Activated T-cell treated with anti-CD3 and anti-CD28 coated beads, Interleukin-2, amount 50 U/mL, for 4 hours (primary cell): ENCODE measurements around the gene ZNF511. TPM values are rescaled to one million over a fixed set of nuclear protein-coding genes. Genes with fewer than 3 reads are reported as not detected.

Experiments used
- ATAC-seq, 2 donors: fragments of 200-7000 bp; cut with Tn5 transposase; one replicate each; pipeline ENCODE4 v1.10.0; 2021
- DNase-seq: peaks from one replicate; pipeline ENCODE4 v3.0.0-alpha.2; 2020
- H3K27me3 Mint-ChIP-seq: one replicate; pipeline ENCODE4 v1.8.0; 2021; ENCODE audit warnings: low read depth, mixed read lengths
- H3K36me3 Mint-ChIP-seq: one replicate; pipeline ENCODE4 v1.8.0; 2022; ENCODE audit warnings: mixed read lengths; ENCODE audit not compliant: insufficient read depth
- H3K4me1 Mint-ChIP-seq: one replicate; pipeline ENCODE4 v1.8.0; 2021; ENCODE audit warnings: low read depth, mixed read lengths
- H3K4me3 Mint-ChIP-seq: one replicate; pipeline ENCODE4 v1.8.0; 2021; ENCODE audit warnings: mild to moderate bottlenecking, moderate library complexity, mixed read lengths
- H3K9me3 Mint-ChIP-seq: one replicate; pipeline ENCODE4 v1.8.0; 2021; ENCODE audit warnings: mixed read lengths
- total RNA-seq, 3 donors: library from RNA; stranded (reverse); gene quantifications; one replicate each; pipeline ENCODE4 v1.2.1, GENCODE V29; 2021

Gene ZNF511
- total RNA-seq, 3 donors from 2014 or later, result 84.4 to 117 (median 97.3) TPM

DNA sequence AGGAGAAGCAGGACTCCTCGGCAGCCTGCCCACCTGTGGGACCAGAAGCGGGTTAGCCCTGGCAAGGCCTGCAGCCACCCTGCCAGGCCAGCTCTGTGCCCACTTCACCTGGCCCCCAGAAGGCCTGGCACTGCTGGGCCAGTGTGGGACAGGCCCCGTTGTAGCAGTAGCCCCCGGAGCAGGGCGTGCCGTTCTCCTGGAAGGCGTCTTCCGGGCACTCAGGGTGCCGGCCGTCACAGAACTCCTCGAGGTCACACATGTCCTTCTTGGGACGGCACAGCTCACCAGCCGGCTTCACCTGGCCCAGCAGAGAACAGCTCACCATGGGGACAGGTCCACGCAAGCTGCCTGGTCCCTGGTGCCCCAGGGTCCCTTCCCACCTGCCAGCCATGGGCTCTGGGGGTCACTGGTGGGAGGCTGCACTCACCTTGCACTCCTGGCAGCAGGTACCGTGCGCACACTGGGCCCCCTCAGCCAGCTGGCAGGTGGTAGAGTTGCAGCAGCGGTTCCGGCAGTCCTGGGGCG lies 37.9 kb upstream of the ZNF511 start:
- ATAC-seq, result no peak
- Mint-ChIP-seq H3K27me3 (no peaks in the 10 kb centered on the region), H3K4me3 (no peak overlapping the region), H3K4me1 (peaks cover 11% of the 10 kb centered on the region), H3K36me3 (no peaks in the 10 kb centered on the region), H3K9me3 (no peaks in the 10 kb centered on the region)
- DNase-seq, result no peak

DNA sequence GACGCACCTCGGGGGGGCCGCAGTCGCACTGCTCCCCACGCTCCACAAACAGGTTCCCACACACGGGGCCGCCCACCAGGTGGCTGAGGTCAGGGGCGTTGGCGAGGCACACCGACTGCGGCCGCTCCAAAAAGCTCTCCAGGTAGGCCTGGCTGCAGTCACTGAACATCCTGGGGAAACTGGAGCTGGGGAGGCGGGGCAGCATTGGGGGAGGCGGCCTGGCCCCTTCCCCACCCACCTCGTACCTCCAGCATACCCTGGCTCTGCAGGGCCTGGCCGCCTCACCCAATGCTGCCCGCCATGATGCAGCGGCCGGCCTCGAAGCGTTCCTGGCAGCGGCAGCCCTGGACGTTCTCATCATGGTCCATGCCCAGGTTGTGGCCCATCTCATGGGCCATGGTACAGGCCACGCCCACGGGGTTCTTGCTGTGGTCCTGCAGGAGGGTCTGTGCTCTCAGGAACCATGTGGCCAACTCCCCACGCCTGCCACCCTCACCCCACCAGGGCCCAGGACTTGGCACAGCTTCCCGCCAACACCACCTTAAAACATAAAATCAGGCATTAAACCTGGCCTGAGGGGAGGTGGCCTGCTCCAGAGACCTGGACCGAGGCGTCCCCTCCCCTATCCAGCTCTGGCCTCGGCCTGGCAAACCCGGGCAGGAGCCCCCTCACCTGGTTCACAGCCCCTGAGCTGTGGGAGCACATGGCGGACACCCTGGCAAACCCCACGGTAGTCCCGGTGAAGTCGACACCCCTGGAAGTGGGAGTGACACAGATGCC lies 37.0 kb upstream of the ZNF511 start:
- no peak overlapping the region for H3K4me3 Mint-ChIP-seq
- peaks cover 13% of the 10 kb centered on the region for H3K4me1 Mint-ChIP-seq
- no peaks in the 10 kb centered on the region for H3K9me3 Mint-ChIP-seq
- H3K27me3 Mint-ChIP-seq, result no peaks in the 10 kb centered on the region
- DNase-seq (no peak), ATAC-seq (no peak)
- H3K36me3 Mint-ChIP-seq, result no peaks in the 10 kb centered on the region

DNA sequence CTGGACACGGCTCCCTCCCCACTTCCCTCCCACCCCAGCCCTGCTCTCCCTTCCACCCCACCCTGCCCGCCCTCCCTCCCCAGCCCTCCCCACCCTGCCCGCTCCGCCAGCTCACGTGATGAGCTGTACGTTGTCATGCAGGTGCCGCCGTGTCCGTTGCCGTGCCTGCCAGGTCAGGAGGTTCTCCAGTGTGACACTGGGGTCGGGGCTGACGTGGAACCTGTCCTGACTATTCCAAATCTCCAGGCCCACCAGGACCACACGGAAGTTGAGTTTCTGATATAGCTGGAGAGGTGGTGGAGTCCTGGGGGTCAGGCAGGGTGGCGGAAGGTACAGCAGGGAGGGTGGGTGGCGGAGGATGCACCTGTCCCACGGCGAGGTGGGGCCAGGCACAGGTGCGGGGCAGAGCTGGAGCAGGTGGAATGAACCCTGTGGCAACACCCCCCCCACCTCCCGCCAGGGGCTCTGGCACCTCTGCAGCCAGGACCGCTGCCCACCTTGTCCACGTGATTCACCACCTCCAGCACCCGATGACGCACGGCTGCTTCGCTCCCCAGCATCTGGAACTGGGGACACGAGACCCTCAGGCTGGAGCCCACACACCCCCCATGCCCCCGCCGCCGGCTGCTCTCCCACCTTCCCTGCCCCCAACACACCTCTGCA lies 36.3 kb upstream of the ZNF511 start:
- DNase-seq, result no peak
- no peaks in the 10 kb centered on the region for H3K9me3 Mint-ChIP-seq
- no peak for ATAC-seq
- H3K4me3 Mint-ChIP-seq, result no peak overlapping the region
- no peaks in the 10 kb centered on the region for H3K27me3 Mint-ChIP-seq
- no peaks in the 10 kb centered on the region for H3K36me3 Mint-ChIP-seq
- H3K4me1 Mint-ChIP-seq, result peaks cover 14% of the 10 kb centered on the region

DNA sequence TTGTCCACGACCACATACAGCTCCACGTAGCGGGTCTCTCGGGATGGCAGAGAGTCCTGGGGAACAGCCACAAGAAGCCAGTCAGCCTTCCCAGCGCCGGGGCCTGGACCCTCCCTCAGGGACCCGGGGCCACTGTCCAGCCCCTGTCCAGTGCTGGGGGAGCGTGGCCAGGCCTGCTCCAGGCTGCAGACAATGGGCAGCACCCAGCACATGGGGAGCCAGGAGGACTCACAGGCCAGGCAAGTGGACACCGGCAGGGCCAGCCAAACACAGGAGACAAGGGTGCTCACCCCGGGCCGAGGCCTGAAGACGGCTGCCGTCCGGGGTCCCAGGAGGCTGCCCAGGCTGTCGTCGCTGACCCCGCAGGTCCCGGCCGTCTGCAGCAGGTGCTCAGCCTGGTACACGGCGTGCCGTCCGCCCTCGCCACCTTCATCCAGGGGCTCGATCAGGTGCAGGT lies 35.7 kb upstream of the ZNF511 start:
- Mint-ChIP-seq H3K36me3 (no peaks in the 10 kb centered on the region), H3K4me3 (no peak overlapping the region), H3K27me3 (no peaks in the 10 kb centered on the region), H3K9me3 (no peaks in the 10 kb centered on the region), H3K4me1 (peaks cover 20% of the 10 kb centered on the region)
- DNase-seq (no peak), ATAC-seq (no peak)

DNA sequence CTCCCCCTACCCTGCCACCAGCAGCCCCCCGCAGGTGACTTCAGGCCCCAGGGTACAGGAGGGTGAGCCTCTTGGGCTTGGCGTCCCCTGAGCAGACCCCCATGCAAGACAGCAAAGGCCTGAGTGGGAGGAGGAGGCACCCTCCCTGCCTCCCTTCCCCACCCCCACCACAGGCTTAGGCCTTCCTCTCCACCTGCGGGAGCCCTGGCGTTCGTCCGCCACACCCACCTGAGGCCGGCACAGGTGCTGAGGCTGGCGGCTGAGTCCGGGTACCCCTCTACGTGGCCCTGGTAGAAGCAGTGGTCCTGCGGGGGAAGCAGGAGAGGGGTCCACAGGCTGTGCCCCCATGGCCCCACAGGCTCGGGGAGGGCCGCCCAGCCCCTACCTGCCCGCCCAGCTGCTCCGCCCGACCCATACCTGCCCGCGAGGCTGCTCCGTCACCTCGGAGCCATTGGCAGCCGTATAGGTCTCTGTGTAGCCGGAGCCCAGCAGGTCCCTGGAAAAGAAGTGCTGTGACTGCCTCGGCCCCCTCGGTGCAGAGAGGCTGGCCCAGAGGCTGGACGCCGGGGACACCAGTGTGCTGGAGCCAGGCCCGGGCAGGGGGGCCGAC lies 35.1 kb upstream of the ZNF511 start:
- Mint-ChIP-seq H3K4me3 (no peak overlapping the region), H3K4me1 (peaks cover 26% of the 10 kb centered on the region), H3K36me3 (no peaks in the 10 kb centered on the region), H3K9me3 (no peaks in the 10 kb centered on the region), H3K27me3 (no peaks in the 10 kb centered on the region)
- DNase-seq (no peak), ATAC-seq (no peak)

DNA sequence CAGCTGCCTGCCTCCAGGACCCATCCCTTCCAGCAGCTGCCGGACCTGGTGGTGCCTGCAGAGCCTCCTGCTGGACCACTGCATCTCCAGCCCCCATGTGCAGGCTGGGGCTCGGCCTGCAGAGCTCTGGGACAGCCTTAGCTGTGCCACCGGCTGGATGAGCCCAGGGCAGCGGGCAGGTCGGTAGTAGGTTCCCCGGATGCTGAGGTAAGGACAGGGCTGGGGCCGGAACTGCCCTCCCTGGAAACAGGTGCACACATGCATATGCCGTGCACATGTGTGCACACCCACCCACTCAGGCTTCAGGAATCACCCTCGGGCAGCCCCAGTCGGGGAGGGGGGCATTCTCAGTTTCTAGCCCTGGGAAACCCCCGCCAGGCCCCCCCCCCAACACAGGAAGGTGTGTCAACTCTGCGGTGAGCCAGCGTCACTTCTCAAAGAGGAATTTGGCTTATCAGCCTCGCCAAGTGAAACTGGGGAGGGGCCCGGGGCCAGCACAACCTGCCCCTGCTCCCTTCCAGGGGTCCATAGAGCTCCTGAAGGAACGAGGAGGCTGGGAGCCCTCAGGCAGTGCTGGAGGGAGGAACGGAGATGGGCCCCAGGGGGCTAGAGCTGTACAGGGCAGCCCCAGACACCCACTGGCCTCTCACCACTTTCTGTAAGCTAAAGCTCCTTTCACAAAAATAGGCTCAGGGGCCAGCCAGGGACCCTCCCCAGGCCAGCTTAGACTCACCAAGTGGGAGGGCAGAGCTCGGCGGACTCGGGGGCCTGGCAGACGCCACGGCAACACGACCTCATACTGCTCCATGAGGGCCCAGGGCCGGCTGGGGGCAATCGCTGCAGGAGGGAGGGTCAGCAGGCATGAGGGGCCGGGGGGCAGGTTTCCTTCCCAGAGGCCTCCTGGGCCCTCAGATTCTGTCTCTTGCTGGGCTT lies 33.7 kb upstream of the ZNF511 start:
- no peaks in the 10 kb centered on the region for H3K9me3 Mint-ChIP-seq
- peak; percentile 73 to 76 for ATAC-seq
- H3K4me1 Mint-ChIP-seq, result peaks cover 32% of the 10 kb centered on the region
- DNase-seq, result peak; percentile 83
- H3K36me3 Mint-ChIP-seq, result no peaks in the 10 kb centered on the region
- peak overlapping the region; percentile 89 for H3K4me3 Mint-ChIP-seq
- no peaks in the 10 kb centered on the region for H3K27me3 Mint-ChIP-seq

DNA sequence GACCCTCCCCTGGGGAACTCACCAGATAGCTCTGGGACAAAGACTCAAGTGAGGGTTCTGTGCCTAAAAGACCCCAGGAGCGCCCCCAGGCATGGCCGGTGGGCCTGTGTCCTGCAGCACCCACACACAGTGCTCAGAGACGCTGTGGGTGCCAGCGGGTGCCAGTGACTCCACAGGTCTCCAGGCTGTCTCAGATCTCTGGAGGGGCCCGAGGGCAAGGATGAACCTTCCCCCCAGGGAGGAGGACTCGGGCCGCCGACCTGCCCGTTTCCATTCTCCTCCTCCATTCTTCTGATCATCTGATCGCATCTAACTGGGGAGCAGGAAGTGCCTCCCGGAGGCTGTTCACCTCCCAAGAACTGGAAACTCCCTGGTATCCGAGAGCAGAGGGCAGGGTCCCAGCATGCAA lies 33.0 kb upstream of the ZNF511 start:
- H3K9me3 Mint-ChIP-seq, result no peaks in the 10 kb centered on the region
- peaks cover 32% of the 10 kb centered on the region for H3K4me1 Mint-ChIP-seq
- no peaks in the 10 kb centered on the region for H3K27me3 Mint-ChIP-seq
- DNase-seq (no peak), ATAC-seq (peak; percentile 29 to 36)
- H3K36me3 Mint-ChIP-seq, result no peaks in the 10 kb centered on the region
- H3K4me3 Mint-ChIP-seq, result peak overlapping the region; percentile 89

DNA sequence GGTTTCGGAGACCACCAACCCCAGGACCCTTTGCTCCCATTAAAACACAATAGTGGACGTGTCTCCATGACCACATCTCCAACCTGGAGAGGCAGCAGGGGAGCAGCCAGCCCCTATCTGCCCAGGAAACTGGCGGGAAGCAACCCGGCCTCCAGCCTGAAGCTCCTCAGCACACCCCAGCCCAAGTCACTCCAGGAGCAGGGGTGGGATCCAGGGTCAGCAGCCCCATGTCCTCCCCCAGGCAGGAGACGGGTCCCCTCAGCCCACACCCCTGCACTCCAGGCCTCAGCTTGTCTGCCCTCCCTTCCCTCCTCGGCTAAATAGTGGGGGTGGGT lies 32.6 kb upstream of the ZNF511 start:
- Mint-ChIP-seq H3K4me3 (peak overlapping the region; percentile 89), H3K36me3 (no peaks in the 10 kb centered on the region), H3K27me3 (no peaks in the 10 kb centered on the region), H3K9me3 (no peaks in the 10 kb centered on the region), H3K4me1 (peaks cover 32% of the 10 kb centered on the region)
- DNase-seq (no peak), ATAC-seq (peak in 1 of 2 donors; percentile 0)

DNA sequence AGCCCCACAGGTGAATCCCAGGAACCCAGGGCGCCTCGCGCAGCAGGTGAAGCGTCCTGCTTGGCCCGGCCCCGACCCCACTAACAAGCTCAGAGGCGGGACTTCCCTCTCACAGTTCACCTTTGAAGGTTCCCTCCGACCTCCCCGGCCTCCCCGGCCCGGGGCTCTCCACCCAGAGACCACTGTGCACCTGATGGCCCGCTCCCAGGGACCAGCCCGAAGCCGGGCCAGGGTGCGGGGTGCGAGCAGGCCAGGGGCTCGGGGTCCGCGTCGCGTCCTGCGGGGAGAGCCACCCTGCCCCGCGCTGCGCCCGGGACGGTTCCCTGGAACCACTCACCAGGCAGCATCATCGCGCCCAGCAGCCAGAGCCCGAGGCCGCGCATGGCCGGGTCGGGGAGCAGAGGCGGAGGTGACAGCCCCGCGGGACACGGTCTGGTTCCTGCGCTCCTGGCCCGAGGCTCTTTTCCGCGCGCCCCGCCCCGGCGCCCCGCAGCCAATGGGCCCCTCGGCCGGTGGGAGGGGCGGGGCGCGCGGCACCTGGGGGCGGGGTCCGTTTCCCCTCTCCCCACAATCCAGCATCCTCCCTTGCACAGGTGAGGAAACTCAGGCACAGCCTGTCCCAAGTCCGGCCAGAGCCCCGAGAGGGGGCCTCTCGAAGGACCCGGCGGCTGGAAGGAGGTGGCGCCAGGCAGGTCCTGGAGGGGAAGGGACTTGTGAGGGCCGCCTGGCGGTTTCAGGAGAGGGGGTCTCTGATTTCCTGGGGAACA lies 32.1 kb upstream of the ZNF511 start, which contains the start of gene ADAM8:
ADAM8 (minus strand) TSS at position 434 of the 767 bp plus-strand sequence; CDS start at position 383, 51 bp downstream.
- Mint-ChIP-seq H3K27me3 (no peaks in the 10 kb centered on the region), H3K4me1 (peaks cover 32% of the 10 kb centered on the region), H3K36me3 (no peaks in the 10 kb centered on the region), H3K4me3 (peak within 1 kb of the TSS; percentile 89), H3K9me3 (no peaks in the 10 kb centered on the region)
- DNase-seq, result peak; percentile 65
- ATAC-seq, result peak; percentile 46 to 55

DNA sequence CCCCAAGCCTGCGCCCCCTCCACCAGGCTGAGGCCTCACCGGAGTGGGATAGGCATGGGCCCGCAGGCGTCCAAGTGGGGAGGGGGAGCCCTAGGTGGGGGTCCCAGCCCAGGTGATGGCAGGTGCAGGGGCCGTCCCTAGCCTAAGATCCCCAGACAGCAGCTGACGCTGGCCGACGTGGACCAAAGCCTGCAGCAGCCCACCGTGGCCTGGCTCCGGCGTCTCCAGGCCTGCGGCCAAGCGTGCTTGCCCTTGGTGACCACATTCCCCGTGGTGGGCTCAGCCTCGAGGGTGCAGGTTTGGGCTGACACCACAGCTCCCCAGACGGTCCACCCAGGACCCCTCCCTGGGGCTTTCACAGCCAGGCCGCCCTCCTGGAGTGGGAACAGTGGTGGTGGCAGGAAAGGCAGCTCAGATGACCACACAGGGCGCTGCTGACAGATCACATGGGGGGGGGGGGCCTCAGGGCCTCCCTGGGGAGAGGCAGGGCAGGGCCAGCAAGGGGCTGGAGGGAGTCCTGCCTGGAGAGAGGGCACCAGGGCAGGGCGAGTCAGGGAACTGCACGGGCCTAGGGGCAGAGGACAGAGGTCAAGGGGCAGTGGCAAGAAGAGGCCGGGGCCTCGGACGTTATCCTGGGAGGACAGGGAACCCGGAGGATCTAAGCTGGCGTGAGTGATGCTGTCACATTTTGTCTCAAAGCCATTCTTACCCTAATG lies 31.3 kb upstream of the ZNF511 start:
- DNase-seq, result no peak
- no peak for ATAC-seq
- Mint-ChIP-seq H3K36me3 (peaks cover 6% of the 10 kb centered on the region), H3K9me3 (no peaks in the 10 kb centered on the region), H3K4me3 (peak overlapping the region; percentile 71), H3K4me1 (peaks cover 32% of the 10 kb centered on the region), H3K27me3 (no peaks in the 10 kb centered on the region)

DNA sequence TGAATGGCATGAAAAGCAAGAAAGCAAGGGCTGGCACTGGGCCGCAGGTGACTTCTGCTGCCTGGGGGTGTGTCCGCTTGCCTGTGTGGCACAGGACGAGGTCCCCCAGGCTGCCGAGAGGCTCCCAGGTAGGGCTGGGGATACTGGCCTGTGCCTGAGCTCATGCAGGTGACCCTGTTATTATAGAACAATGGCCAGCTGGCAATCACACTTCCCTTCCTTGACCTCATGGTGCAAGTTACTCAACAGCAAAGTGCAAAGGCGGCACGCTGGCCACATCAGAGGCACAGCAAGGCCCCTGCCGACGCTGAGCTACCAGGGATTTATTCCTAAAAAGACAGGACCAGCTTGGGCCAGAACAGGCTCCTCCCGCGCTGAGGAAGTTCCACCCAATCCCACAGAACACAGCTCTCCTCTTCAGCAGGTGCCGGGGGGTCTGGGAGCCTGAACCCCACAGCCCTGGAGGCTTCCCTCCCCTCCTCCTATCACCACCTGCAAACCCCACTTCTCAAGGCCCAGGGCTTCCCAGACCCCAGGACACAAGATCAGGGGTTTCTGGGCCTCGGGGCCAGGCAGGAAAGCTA lies 30.6 kb upstream of the ZNF511 start:
- Mint-ChIP-seq H3K4me3 (peak overlapping the region; percentile 71), H3K9me3 (no peaks in the 10 kb centered on the region), H3K4me1 (peaks cover 32% of the 10 kb centered on the region), H3K36me3 (peaks cover 8% of the 10 kb centered on the region), H3K27me3 (no peaks in the 10 kb centered on the region)
- DNase-seq (no peak), ATAC-seq (no peak)

DNA sequence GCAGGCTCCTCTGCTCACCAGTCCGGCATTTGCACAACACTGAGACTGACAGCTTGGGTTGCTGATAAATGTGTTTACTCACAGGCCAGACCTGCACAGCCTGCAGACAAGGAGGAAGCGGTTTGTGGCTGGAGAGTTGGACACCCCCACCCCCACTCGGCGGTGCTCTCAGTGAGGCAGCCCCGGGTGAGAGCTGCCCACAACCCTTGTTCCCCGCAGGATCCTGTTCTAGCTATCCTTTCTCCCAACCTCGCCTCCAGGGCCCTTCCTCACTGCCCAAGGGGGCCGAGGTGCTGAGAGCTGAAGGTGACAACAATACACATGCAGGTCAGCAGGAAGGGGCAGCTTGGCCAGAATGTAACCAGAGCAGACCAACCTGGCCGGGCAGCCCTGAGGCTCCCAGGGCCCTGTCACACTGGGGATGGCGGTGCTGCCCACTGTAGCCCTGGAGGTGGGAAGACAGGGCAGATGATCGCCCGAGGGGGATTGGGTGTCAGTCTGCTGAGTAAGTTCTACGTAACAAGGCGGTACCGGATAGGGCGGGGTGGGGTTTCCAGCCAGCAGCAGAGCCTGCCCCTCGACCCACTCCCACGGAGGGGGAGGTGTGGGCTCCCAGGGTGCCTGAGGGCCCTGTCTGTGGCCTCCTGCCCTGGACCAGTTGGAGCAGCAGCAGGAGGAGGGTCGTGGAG lies 30.0 kb upstream of the ZNF511 start:
- ATAC-seq (peak in 1 of 2 donors; percentile 3), DNase-seq (peak; percentile 48)
- no peaks in the 10 kb centered on the region for H3K9me3 Mint-ChIP-seq
- peaks cover 10% of the 10 kb centered on the region for H3K36me3 Mint-ChIP-seq
- H3K4me3 Mint-ChIP-seq, result peak overlapping the region; percentile 71
- peaks cover 32% of the 10 kb centered on the region for H3K4me1 Mint-ChIP-seq
- H3K27me3 Mint-ChIP-seq, result no peaks in the 10 kb centered on the region
